GM23248 (cell line): ENCODE data around the gene KNTC1.

Experiments
- EZH2 ChIP-seq: fragments of 200-600 bp; sonication (generic); IDR thresholded peaks from 2 replicates; pipeline ENCODE4 v1.6.1; 2018; ENCODE audit warnings: antibody characterized with exemption, mild to moderate bottlenecking; ENCODE audit not compliant: insufficient read depth, poor library complexity, severe bottlenecking
- EZH2phosphoT487 ChIP-seq: fragments of 200-600 bp; sonication (generic); IDR thresholded peaks from 2 replicates; pipeline ENCODE4 v1.6.1; 2018; ENCODE audit warnings: antibody characterized with exemption, moderate library complexity, mild to moderate bottlenecking, low read depth; ENCODE audit not compliant: insufficient read depth

DNA sequence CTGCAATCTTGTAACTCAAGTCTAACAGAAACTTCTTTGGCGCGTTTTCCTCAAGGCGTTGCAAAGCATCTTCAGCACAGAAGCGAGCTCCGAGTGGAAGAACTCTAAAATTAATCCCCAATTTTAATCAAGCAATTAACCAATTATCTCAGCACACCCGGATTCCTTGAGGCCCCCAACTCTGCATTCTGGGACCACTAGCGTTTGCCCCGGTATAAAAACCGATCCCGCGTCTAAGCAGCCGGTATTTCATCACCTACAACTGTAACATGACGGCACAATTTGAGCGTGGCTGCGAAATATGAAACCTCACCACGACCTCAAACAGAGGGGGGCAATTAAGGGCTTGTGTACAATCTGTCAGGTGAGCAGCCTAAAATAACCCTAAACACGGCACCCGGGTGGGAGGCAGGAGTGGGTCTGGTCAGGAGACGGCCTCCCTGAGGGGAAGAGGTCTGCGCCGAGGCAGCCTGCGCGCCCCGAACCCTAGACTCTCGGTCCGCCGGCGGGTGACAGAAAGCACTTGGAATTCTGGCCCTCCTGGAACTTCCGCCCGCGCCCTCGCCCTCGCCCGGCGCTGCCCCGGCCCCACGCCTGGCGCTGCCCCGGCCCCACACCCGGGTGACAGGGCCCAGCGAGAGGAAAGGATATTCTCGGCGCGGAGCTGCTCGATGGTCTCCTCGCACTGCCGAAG is 26.9 kb upstream of the KNTC1 start:
- TF ChIP-seq EZH2: no peak
- TF ChIP-seq EZH2phosphoT487: no peak
